Bone marrow (tissue), 2 donors: ENCODE results near the gene TBCA.

Source experiments
- DNase-seq, 2 donors: peaks; one replicate each; lab custom pipeline; 2025; lab: John Stamatoyannopoulos, UW

The TBCA gene

DNA sequence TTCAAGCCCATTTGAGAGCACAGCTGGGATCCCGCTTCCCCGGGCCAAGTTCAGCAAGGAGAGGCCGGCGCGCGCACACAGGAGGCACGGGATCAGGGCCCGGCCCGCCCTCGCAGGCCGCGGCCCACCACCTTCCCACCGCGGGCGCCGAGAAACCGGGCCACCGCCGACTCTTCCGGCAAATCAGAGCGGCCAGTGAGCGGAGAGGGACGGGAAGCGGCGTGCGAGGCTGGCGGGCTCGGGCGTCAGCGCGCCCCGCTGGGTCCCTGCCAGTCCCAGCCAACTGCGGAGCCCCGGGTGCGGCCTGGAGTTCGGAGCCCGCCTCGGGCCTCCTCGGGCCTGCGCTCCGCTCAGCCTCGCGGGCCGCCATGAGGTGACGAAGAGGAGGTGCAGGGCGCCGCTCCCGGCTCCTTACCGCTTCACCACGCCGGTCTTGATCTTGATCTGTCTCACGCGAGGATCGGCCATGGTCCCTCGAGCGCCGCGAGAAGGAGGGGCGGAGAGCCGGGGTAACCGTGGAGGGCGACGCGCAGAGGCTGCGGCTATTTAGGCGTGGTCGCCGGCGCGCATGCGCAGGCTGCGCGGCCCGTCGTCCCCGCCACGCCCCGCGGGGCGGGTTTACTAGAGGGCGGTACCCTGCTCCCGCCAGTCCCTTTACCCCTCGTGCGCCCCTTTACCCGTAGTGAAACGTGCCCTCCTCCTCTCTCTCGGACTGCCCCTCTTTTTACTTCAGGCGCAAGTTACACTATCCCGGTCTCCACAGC is at the start of gene TBCA:
Gene TBCA (minus strand): TSS at position 550 of the 764 bp plus-strand sequence. CDS start 82 bp downstream, at position 468.
- DNase-seq, result peak; percentile 88 to 89

DNA sequence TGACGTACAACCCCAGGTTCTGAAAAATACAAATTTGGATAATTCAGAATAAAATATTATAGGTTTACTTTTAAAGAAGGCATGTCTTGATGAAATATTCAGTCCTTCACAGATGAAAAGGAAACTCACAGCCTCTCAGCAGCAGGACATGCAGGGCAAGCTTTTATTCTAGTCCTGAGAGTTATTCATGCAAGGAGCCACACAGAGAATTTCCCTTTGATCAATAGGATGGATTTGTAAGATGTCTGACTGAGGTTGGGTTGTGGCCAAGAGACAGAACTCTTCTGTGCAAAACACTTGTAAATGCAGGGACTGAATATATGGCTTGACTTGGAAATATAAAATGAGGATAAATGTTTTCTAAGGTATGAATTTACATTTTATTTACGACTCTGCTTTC is 48.8 kb upstream of the TBCA start:
- no peak for DNase-seq

DNA sequence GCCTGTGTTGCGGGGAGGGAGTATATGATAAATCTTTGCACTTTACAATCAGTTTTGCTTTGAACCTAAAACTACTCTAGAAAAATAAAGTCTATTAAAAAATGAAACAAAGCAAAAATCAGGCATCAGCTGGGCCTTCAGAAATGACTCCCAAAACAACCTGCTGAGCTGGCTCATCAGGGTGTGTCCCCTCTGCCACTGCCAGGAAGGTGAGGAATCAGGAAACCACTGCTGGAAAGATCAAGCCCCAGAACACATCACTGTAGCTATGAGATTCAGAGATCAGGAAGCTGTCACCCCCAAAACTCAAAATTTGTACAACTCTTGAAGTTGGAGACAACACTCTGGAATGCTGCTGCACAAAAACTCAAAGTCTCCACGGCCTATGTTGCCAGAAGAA is 40.5 kb upstream of the TBCA start:
- no peak for DNase-seq

- no peak for DNase-seq
These were observed 36.9 kb upstream of the TBCA start for GRCh38 chr5:77812926-77813589.

GRCh38 chr5:77806213-77806843 is 30.2 kb upstream of the TBCA start:
- no peak for DNase-seq

GRCh38 chr5:77798456-77798855 is 22.3 kb upstream of the TBCA start:
- DNase-seq, result no peak

- DNase-seq, result no peak
These were observed 21.0 kb upstream of the TBCA start for GRCh38 chr5:77797136-77797535.

- no peak for DNase-seq
These were observed 19.7 kb upstream of the TBCA start for GRCh38 chr5:77795846-77796245.

GRCh38 chr5:77795268-77795667 is 19.1 kb upstream of the TBCA start:
- DNase-seq, result no peak

DNA sequence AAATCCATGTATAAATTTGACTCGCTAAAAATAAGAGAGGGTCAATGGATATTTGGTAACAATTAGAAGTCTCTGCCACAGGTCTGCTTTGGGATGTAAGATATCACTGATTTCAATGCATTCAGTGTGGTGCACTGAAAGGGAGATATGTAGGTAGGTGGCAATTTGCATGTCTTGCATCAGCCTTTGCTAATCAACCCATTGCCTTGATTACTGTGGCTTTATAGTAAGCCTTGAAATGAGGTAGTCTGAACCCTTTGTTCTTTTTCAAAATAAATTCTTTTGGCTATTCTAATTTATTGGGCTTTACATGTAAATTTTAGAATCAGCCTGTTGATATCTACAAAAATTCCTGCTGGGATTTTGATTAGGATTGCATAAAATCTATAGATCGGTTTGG is 15.8 kb upstream of the TBCA start:
- DNase-seq, result no peak

GRCh38 chr5:77791356-77791755 is 15.2 kb upstream of the TBCA start:
- no peak for DNase-seq

- DNase-seq, result no peak
These were observed 9.1 kb upstream of the TBCA start for GRCh38 chr5:77785229-77785628.

GRCh38 chr5:77784735-77785134 is 8.6 kb upstream of the TBCA start:
- DNase-seq, result no peak

DNA sequence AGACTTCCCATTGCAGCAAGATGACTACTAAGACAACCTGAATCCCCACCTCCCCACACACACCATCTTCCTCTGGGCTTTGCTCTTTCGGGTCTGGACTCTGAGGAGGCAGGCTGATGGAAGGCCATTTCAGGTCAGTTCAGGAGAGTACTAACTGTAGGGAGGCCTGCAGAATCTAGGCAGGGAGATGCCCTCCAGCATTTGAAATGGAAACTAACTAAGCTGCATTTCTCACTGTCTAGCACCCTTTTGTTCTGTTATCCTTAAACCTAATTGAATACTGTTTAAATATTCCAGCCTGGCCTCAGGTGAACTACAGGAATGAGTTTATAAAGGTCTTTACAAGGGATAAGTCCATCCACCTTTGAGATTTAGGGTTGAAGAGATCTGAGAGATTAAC is 4.9 kb upstream of the TBCA start:
- DNase-seq, result no peak

DNA sequence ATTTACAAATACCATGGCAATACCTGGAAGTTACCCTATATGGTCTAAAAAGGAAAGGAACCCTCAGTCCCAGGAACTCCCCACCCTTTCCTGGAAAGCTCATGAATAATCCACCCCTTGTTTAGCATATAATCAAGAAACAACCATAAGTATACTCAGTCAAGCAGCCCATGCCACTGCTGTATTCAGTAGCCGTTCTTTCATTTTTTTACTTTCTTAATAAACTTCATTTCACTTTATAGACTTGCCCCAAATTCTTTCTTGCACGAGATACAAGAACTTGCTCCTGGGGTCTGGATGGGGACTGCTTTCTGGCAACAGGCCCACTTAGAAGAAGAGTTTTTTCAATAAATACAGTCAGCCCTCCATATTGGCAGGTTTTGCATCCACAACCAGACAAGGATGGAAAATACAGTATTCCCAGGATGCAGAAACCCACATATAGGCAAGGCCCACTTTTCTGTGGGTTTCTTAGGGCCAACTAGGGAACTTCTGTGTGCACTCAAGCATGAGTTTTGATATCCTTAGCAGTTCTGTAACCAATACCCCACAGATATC is 2.8 kb upstream of the TBCA start:
- no peak for DNase-seq

- no peak for DNase-seq
These were observed 2.3 kb upstream of the TBCA start for GRCh38 chr5:77778398-77778797.

DNA sequence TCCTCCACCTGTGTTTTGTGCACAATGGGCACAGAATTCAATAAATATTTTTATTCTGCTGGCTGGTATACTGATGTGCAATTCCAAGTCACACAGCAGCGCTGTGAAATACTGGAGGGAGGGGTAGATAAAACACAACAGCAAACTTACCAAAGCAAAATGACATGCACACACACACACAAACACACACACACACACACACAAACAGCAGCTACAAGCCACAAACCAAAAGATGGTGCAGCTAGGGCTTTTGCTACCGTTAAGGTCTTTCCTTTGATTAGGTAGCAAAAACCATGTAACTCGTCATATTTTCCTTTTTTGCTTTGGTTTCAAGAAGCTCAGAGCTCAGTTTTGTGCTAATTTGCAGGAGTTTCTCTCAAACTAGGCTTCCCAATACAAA is 1.8 kb upstream of the TBCA start:
- DNase-seq, result no peak

- DNase-seq, result no peak
These were observed 1.2 kb upstream of the TBCA start for GRCh38 chr5:77777281-77777892.

DNA sequence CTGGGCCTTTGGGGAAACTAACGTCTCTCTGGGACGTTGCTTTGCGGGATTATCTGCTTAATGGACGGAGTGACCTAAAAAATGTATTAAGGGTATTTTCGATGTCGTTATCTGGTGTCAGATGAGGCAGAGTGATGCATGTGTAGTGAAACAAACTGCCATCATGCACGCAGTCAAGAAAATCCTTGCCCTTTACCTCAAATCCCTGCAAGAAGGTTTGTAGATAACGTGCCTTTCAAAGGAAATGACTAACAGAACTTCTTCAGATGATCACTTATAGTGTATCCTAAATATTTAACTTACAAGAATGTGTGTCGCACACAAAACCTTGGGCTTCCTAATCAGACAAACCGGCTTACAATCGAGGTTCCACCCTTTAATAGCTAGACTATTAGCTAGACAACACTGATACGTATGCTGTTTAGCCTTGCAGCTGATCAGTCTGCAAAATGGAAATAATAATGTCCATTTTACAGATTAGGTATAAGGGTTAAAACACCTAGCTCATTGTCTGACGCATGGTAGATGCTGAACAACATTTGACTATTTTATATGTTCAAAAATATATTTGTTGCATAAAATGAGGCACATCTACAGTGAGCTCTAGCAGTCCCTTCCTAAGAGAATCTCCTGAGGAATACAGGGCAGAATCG is 541 bp upstream of the TBCA start:
- no peak for DNase-seq

- DNase-seq, result peak in 1 of 2 donors; percentile 45
These were observed 954 bp downstream of the TBCA start for GRCh38 chr5:77774981-77775789.

DNA sequence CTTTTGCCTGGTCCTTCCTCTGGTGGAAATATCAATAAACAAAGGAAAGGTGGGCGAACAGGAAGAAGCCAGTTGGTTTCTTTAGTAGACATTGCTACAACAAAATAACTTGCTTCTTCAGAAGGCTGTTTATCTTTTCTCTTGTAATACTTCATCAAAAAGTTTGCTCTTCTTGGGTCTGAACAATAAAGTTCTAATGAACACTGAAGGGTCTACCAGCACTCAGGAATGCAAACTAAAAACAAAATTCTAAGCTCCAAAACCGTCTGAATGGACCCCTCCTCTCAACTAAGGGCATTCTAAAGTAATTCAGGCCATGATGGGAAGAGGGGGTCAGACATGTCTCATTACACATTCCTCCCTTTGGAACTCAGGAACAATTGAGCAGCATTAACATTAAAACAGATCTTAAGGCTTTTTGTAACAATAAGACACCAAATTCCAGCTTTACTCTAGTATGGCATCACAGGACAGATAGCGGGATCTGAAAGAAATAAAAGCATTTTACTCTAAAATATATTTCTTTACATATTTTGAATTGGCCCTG is 2.3 kb downstream of the TBCA start:
- no peak for DNase-seq
